HG02678 (cell line): ENCODE measurements around the gene VAMP8.
"Not testable (repeated sequence)": the region's sequence is repeated elsewhere in the genome, so short reads cannot be mapped to it uniquely, and the experiment has no call there.

Experiments
- ATAC-seq: cut with Tn5 transposase; IDR thresholded peaks from one replicate; pipeline ENCODE4 v1.9.1; 2021; ENCODE audit warnings: mild to moderate bottlenecking, moderate library complexity; ENCODE audit not compliant: unreplicated experiment

Gene VAMP8

DNA sequence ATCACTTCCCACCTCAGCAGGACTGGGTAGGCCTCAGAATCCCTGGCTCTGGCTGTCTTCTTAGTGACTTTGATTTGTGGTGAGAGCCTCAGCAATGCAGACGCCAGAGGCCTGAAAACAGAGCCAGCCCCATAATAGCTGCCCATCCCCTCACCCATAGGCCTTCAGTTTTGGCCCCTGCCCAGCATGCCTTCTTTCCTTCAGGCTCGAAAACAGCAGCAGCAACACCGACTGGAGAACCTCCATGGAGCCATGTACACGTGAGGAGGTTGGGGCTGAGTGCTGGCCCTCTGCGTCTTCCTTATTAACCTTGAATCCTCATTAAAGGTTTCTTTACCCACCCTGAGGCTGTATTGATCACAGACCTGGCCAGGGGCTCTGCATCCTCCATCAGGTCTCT, 19.9 kb downstream of the VAMP8 start:
- no peak for ATAC-seq

DNA sequence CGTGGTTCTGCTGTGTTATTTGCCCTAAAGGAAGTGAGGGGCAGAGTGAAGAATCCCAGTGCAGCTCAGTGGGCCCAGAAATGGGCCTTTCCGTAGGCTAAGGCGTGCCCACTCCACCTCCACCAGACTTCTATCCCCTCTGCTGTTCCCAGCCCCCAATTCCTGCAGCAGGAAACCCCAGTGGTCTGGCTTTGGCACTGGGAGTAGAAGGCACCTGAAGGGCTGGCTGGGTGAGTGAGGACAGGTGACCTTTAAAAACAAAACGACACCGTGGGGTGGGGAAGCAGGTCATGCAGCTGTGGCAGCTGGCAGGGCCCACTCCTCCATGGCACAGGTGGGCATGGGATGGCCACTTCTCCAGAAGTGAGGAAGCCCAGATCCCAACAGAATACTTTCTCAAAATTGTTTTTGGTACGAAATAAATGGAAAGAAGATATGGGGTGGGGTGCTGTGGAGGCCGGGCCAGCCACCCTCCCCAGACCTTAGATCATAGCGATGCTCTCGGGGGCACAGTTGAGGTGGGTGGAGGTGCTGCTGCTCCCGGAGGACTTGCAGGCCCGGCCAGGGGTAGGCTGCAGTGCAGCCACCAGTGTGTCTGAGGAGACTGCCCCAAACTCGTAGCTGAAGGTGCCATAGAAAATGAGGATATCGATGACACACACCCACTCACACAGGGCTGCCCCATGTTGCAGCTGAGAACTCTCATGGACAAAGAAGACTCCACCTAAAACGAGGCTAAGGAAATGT, 21.4 kb downstream of the VAMP8 start:
- no peak for ATAC-seq

DNA sequence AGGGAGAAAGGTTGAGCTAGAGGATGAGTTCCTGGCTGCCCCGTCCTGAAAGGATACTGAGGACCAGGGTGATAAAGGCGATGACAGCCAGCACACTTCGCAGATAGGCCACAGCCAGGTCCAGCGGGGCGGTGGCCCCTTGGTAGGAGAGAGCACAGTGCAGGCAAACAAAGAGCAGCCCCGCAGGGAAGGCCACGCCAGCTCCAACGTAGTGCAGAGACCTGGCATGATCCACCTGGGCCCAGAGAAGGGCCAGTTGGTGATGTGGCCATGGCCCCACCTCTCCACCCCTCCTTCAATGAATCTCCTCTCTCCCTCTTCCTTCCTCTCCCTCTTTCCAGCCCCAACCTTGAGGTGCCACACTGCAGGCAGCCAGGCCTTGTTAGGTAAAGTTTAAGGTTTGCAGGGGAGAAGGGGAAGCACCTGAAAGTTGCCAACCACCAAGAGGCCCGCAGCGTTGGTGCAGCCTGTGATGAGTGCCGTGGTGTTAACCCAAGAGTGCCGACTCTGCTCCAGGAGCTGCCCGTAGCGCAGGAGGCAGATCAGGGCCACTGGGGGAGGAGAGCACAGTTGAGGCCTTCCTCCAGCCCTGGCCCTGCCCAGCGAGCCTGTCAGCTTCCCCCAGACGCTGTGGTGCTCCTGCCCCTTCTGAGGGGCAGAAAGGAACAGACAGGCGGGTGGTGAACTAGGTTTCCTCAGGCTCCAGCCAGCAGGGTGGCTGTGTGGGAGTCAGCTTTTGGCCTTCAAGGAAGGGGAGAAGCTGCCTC, 22.3 kb downstream of the VAMP8 start:
- no peak for ATAC-seq

DNA sequence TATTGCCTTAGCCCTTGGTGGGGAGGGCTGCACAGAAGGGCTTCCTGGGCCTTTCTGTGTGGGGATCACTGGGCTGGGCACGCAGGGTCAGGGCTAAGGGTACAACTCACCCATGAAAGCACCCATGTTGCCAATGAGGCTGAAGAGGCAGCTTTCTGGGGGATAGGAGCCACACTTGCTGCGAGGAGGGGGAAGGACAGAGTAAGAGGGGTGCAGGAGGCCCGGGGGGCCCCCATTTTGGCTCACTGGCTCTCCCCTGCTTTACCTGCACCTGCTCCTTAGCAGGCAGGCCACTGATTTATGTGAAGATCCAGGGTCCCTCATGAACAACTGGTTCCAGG, 22.8 kb downstream of the VAMP8 start:
- ATAC-seq = no peak

DNA sequence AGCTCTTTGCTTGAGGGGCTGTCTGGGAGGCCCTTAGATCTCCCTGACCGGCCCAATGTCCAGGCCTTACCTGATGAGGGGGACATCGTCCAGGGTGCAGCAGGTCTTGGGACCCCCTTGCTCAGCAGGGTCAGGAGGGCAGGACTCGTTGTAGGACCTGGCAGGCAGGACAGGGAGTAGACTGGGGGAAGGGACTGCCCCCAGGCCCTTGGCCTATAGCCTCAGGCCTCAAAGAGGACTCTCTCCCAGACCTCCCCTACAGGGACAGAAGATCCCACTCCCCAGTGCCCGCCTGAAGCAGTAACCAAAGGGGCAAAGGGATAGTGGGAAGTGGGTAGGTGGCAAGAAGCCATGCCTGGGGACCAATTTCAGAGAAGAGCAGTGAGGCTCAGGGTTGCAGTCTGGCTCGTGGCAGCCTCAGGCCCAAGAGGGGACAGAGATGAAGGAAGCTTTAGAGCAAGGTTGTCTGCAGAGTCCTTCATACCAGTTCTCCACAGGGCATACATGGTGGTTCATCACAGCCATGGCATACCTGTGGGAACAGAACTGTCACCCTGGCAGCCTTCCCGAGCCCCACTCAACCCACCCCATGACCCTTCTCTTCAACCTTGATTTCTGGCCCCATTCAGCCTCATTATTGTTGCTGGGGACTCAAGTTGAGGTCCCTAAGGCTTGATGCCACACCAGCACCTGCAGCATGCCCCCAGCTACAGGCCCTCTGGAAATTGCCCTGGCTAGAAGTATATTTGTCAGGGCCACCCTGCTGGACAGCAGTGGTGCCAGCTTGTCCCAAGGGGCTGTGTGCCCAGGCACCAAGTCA, 23.8 kb downstream of the VAMP8 start:
- ATAC-seq = no peak

DNA sequence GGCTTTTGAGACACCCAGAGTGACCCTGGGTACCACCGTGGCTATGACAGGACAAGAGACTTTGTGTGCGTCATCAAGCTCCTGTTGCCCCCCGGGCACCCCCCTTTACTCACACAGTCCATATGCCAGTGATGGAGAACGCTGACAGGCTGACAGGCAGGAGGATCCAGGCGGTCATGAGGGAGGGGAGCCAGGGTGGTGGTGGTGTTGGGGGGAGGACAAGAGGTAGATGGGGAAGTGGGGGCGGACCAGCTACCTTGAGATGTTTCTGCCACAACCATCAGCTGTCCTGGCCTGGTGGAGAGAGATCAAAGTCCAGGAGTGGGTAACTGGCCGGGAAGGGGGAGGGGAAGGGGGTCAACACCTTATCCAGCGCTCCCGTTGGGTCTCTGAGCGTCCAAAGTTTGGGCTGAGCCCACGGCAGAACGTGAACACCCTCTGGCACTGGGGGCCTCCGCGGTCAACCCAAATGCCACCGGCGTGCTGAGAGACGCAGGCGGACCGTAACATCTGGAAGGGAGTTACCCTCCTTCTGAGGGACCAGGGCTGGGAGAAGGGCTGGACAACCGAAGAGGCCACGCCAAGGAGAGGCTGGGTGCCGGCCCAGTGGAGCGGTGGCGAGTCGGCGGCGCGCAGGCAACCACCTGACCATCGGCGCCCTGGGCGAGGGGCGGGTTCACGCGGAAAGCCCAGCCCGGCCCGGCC, 24.5 kb downstream of the VAMP8 start:
- peak; percentile 46 for ATAC-seq

DNA sequence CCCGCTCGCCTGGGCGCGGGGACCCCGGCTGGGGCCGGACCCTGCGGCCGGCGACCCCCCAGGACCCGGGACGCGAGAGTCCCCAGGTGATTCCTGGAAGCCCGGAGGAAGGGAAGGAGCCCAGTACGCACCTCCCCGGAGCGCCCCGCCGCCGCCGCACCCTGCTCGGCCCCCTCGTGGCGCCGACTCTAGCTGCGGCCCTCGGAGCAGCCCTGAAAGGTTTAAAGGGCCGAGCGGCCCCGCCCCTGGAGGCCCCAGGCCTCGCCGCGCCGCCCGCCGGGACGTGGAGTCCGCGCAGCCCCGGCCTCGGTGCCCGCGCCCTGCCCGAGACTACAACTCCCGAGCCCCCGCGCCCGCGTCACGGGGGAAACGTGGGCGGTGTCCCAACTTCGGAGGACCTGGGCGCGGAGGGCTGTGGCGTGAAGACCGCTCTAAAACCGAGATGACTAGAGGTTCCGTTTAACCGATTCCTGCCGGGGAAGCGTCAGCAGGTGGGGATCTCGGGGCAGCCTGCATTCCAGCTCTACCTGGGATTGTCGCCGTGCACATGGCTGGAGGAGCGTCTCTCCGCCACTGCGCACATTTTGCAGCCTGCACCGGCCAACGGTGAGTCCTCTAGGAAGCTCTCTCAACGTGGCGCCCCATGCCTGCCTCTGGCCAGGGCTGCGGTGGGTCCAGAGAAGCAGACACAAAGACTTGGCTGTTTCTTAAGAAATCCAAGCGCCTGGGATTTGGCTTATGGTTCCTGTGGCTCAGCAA, 25.3 kb downstream of the VAMP8 start, which contains the start of gene TMEM150A:
TMEM150A (minus strand) TSS at position 223 of the 759 bp plus-strand sequence. CDS start 750 bp downstream, outside the sequence.
- ATAC-seq = peak; percentile 95

DNA sequence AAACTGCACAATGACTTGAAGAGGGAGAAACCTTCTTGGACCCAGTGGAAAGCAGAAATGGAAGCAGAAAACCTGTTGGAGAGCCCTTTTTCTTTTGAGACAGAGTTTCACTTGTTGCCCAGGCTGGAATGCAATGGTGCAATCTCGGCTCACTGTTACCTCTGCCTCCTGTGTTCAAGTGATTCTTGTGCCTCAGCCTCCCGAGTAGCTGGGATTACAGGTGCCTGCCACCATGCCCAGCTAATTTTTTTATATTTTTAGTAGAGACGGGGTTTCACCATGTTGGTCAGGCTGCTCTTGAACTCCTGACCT, 26.7 kb downstream of the VAMP8 start:
- not testable (repeated sequence) for ATAC-seq

DNA sequence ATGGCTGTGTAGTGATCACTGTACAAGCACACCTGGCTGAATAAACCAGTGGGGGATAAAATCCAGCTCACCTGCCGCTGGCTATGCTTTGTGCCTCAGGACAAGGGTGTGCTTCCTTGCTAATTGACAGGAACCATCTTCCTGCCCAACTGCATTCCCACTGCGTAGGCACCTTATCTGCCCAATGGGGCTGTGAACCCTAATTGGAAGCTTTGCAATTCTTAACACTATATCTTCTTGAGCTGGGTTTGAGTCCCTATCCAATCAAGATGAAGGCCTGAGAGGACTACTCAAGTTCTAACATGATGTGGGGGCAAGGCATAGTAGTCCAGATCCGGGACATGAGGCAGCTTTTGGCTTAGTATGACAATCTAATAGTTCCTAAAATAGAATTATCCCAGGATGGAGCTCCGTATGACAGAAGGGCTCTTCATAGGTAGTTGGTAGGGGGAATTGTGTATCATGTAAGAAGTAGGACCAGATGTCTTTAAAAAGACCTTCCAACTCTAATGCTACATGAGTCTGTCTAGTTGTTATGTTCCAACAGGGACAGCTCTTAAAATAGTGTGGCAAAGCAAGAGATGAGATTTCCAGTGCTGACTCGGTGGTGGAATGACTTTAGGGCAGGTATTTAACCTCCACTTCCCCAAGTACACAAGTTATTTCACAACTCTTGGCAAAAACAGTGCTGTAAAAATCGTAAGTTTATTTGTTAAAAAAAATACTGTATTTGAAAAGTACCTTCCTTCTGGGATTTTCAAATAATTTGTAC, 27.4 kb downstream of the VAMP8 start:
- ATAC-seq = no peak

DNA sequence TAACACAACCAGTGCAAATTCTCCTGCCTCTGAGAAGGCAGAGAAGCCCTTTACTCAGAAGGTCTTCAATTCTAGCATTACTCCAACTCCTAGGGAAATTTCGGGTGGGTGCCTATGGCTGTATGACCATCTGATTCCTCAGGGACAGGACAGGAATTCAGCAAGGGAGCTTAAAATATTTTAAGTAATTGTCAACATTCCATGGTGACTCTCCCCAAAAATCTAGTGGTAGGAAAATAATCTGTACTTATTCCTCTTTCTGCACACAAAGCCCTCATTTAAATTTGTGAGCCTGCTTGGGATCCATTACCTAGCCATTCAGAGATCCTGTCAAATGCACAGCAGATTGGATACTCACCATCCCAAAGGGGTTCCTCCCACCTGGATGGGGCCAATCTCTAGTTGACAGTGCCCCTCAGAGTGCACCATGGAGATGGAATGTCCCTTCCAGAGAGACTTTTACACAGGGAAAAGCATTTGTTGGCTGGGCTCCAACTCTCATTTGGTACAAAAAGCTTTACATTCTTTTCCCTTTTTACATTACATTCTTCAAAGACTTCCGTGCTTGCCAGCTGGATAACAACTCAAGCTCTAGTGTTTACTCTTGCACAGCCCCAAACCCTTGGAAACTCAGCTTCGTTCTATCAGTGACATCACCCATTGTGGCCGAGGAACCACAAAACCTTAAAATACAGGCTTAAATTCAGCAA, 28.2 kb downstream of the VAMP8 start:
- no peak for ATAC-seq

DNA sequence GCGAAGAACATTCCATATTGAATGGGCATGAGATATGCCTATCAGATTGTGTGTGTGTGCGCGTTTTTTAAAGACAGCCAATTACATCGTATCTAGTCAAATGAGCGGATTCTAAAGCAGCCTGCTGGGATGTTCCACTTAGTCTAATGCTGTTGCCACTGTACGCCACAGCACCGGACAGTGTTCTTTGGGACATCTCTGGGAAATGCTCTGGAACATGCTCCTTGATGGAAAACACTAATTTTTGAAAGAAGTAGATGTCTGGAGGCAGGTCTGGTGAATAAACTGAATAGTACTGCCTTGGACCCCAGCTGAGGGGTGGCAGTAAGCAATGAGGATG, 28.7 kb downstream of the VAMP8 start:
- ATAC-seq = no peak

DNA sequence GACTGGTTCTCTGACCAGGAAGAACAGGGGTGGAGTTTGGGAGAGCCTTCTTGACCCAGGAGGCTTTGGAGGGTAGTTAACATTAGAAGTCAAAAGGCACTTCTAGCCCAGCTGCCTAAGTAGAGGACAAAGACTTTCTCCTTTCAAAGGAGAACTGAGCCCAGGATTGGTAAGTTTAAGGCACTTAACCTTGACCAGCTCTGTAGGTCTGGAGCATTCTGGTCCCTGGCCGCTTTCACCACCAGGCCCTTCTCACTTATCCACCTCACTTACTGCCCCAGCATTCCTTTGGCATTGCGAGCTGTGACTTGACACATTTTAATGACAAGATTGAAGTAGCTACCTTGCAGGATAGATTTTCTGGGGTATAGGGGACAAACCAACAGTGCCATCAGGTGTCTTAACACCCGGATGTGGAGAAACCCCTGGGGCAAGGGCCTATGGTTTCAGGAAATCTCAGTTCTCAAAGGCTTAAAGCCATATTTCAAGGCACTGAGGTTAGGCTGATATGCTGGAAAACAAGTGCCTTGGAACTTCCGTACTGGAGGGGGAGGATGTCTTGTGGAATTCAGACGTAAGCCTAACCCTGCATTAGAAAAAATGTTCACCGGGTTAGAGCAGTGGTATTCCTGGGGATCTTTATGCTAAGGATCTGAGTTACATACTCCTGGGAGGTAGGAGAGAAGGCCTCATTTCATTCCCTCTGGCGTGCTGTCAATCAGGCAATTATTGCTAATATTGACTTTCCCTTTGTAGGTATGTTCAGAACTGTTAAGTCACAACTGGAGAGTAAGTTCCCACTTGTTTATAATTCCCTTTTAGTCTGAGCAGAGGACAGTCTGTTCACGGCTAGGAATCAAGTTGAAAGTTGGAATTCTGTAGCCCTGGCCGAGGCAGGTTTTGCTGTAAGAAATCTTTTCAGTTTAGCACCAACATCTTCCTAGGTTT, 30.2 kb downstream of the VAMP8 start:
- ATAC-seq = no peak

DNA sequence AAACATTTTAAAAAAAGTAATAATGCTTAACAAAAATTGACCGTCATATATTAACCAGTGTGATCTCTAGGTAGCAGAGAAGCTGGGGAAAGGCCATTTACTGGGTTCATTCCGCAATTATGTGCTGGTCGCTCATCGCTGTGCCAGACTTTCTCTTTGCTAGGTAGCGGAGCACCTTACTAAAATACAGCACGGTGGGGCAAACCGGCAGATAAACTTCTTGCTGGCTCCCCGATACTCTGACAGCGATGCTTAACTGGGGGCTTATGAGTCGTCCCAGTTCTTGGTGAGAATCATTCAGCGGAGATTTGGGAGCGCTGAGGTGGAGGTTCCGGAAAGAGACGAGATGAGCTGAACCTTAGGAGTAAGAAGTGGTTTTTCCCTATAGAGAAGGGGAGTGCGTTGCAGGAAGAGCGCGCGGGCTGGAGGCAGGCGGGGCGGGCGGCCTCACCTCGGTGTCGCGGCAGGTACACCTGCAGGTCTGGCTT, 33.9 kb downstream of the VAMP8 start:
- no peak for ATAC-seq

DNA sequence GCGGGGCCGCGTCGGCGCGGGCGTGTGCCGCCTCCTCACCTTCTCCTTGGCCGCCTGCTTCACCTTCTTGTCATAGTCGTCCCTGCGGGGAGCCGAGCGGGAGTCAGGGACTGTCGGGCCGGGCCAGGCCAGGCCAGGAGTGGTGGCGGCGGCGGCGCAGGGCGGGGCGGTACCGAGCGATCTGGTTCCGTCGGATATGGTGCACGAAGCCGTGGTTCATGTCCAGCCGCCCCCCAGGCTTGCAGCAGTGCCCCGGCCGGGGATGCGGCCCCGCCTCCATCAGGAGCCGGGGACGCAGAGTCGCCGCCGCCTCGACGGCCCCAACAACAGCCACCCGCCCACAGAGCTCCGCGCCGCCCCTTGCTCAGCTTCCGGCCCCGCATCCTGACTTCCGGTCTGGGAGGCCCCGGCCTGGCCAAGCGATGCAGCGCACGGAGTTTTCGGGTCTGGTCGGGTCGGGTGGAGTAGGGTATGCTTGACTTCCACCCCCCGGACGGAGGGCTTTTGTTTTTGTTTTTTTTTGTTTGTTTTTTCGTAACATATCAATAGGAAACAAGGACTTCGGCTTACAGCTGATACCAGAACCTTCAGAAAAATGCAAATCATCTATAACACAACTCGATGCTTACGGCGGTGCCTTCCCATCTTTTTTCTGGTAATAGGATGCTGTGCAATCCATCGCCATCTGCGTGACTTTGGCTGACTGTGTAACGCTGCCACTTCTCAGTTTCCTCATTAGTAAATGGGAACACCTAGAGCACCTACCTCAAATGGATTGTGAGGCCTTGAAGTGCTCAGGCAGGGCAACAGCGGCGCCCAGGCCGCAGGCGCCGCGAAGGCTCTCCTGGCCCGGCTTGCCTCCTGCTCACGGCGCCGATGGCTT, 34.6 kb downstream of the VAMP8 start, which contains the start of gene C2orf68:
C2orf68 (minus strand) TSS at position 362 of the 883 bp plus-strand sequence; CDS start at position 280, 82 bp downstream.
- ATAC-seq = peak; percentile 74

DNA sequence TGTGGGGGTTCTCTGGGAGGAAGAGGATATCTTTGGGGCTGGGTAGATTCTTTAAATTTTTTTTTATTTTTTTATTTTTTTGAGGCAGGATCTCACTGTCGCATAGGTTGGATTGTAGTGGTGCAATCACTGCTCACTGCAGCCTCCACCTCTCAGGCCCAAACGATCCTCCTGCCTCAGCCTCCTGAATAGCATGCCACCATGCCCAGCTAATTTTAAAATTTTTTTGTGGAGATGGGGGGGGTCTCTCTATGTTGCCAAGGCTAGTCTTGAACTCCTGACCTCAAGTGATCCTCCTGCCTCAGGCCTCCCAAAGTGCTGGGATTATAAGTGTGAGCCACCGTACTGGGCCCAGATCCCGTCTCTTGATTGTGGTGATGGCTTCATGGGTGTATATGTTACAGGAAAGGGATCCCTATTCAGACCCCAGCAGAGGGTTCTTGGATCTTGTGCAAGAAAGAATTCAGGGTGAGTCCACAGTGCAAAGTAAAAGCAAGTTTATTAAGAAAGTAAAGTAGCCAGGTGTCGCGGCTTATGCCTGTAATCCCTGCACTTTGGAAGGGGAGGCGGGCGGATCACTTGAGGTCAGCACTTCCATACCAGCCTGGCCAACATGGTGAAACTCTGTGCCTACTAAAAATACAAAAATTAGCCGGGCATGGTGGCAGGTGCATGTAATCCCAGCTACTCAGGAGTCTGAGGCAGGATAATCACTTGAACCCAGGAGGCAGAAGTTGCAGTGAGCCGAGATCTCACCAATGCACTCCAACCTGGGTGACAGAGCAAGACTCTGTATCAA, 36.5 kb downstream of the VAMP8 start:
- no peak for ATAC-seq

DNA sequence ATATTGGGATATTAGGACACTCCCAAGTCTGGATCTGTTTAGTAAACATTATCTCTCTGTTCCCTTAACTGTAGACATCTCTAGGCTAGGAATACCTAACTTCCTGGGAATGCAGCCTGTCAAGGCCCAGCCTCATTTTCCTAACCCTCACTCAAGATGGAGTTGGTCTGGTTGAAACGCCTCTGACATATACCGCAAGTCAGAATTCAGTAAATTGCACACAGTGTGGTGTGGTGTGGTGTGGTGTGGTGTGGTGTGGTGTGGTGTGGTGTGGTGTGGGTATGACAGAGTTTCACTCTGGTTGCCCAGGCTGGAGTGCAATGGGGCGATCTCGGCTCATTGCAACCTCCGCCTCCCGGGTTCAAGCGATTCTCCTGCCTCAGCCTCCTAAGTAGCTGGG, 37.4 kb downstream of the VAMP8 start:
- not testable (repeated sequence) for ATAC-seq
